HG03460 (cell line): ENCODE measurements around the gene GALNT4.
A peak's percentile ranks its signal among the peaks of the same experiment; 100 is the strongest.

Experiments
- ATAC-seq: cut with Tn5 transposase; IDR thresholded peaks from one replicate; pipeline ENCODE4 v1.9.1; 2021; ENCODE audit not compliant: unreplicated experiment

Gene GALNT4

DNA sequence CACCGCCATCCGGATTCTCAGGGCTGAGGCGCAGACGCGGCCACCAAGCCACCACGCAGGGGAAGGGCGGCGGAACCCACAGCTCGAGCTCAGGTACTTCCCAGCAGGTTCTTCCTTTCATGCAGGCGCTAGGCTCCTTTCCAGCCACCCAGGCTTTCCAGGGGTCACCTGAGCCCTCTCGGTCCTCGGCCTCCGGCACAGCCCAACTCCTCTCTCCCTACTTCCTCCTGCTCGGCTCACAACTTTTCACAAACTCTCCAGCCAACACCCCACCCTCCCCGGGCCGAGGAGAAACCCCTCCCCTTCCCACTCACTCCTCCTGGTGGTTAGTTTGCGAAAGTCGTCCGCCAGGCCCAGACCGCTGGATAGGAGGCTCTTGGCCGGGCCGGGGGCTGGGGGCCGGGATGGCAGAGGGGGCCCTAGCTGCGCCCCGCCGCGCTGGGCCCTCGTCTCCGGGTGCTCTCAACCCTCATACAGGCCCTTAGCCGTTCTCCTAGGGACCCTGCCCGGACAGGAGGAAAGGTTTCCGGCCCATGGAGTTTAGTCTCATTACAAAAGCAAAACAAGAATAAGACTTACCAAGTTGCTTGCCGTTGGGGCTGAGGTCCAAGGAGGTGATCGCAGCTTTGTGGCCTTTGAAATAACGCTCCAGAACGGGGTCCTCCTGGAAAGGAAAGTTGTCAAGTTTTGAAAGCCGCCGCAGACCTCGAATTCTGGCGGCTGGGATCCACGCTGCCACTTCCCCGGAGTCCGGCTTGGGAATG lies at the start of gene GALNT4:
Gene GALNT4, minus strand, starts transcription at position 256 of the 764 bp plus-strand sequence. Its CDS starts 247 bp downstream, at position 9.
- peak; percentile 66 for ATAC-seq

DNA sequence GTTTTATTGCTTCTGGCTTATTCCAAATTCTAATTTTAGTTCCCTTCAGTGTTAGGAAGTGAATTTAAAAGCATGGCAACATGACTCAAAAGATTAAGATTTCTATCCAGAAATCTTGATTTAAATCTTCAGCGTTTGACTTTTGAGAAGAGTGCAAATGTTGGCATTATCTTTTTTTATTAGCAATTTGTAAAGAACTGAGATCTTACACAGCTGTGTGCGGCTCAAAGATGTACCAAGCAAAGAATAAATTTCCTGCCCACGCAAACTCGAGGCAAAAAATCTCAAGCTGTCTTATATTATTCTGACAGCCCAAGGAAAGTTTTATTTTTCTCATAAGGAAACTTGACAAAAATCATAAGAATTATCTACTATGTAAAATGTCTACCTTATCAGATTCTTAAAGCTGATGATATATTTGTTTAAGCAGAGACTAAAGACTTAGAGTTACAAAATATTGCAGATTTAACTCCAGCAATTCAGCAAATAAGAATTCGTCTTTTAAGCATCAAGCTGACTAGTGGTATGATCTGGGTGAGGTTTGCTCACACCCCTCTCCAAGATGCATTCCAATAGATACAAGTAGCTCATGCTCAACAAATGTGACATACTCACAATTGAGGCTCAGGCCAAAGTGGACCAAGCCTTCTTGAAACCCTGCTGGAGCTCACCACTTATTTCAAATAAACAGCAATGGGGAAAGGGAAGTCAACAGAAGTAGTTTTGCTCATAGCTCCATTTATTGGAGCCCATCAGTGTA lies 48.6 kb upstream of the GALNT4 start:
- ATAC-seq: no peak

DNA sequence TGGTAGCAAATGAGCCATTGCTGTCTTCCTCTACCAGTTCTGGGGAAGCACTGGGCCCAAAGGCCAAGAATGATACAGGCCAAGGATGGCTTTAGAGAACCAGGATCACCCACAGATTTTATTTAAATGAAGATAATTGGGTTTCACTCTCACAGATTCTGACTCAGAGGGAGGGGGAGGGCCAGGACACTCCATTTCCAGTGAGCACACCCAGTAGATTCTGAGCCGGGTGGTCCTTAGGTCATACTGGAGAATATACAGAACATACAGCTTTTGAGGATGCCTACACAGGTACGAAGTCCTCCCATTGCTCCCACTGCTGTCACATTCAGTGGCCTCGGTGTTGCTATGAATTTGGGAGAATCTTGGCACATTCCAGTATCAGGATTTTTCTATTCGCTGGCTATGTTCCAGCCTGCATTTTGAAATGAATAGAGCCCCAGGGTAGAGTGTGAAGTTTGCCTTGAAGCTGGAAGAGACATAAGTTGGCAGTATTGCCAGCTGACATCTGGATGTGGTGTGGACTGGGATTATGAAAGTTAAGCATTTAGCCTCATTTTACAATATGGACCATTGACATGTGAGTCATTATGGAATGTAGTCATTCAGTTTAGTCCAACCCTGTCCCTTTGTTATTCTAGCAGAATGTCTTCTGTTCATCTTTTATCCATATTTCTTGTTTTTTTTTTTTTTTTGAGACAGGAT lies 47.0 kb upstream of the GALNT4 start:
- ATAC-seq: no peak

DNA sequence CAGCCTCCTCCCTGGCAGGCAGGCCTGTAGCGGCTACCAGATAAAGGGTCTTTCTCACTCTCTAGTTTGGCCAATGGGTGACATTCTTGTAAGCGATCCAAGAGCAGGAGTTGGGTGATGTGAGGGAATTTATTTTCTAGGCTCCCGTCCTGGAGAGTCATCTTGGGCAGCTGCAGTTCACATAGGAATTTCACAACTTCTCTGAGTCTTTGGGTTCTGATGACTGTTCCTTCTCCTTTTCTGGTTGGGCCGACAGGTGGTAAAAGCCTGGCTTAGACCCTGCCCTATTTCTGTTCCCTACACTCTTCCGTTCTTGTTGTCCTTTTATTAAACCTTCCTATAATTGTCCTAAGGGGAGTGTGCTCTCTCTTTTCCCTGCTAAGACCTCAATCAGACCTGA lies 43.9 kb upstream of the GALNT4 start:
- ATAC-seq: no peak

DNA sequence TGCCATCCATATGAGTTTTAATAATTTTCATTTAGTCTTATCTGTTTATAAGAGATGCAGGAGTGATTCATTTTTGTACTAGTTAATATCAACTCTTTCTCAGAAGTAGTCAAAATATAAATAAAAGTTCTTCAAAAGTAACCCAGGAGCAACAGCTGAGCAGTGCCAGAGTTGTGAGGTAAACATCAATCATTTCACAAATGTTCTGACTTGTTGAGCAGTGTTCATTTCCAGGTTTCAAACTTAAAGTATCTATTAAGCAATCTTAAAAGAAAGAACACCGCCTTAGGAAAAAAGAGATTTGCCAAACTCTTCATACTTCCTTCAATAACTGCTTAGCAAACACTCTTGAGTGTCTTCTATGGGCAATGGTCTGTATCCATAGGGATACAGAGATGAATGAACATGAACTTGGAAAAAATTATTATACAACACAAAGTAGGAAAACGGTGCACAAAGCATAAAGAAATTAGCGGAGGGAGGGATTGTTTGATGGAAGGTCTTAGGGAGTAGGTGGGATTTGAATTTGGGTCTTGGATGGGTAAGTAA lies 43.2 kb upstream of the GALNT4 start:
- no peak for ATAC-seq

DNA sequence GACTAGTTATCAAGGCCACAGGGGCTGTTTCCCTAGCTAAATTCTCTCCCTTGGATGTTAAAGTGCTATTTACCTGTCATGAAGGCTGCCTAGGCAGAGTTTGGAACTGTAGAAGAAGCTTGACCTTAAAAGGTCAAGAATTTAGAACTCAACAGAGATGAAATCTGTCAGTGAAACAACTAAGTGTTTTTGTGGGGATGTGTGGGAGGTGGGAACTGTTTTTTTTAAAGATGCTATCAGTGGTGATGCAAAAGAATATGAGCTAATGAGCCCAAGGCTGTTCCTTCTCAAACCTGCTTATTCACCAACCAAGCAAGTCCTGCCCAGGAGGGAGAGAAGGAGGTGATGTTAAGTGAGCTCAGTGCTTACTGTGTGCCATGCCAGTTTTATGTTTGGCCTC lies 42.0 kb upstream of the GALNT4 start:
- no peak for ATAC-seq

DNA sequence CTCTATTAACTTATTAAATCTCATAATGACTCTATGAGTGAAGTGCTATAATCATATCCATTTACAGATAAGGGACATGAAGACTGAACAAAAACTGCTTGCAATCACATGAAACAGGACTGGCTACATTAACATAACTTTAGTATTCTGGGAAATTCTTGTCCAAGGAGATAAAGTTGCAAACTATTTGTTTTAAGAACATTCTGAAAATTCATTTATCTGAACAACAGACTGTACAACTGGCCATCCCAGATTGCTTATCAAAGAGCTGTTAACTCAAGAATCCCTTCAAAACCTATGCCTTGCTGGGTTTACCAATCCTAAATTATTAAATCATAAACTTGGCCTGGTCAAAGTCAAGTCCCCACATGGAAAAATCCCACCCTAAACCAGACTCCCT lies 40.4 kb upstream of the GALNT4 start:
- no peak for ATAC-seq

DNA sequence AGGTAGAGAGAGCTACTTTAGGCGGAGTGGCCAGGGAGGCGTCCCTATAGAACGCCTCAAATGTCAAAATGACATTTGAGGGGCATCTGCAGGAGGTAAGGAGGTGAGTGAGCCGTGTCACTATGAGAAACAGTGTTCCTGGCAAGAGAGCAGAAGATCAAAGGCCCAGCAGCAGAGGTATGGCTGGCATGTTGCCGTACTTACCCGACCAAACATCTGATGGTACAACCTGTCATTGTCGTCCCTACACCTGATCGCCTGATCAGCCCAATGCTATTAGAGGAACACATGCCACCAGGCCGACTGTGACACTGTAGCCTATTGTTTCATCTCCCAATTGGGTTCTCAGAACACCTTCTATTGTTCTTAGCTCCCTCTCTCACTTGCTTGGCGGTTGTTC lies 35.2 kb upstream of the GALNT4 start:
- ATAC-seq: no peak

DNA sequence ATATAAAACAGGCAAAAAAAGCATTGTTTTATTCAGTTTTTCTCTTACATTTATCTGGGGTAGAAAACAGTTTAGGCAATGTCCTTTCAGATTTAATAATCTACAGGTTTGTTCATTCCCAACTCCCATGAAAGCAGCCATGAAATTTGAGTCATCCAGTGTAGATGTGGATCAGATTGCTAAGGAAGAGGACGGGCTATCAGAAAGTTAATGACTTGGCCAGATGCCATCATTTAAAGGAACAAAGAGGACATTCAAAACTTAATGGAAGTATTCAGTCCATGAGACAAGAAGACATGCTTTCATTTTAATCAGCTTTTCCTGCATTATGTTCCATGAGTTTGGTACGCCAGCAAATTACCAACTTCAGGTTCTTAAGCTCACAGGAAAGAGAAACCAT lies 32.4 kb upstream of the GALNT4 start:
- no peak for ATAC-seq

DNA sequence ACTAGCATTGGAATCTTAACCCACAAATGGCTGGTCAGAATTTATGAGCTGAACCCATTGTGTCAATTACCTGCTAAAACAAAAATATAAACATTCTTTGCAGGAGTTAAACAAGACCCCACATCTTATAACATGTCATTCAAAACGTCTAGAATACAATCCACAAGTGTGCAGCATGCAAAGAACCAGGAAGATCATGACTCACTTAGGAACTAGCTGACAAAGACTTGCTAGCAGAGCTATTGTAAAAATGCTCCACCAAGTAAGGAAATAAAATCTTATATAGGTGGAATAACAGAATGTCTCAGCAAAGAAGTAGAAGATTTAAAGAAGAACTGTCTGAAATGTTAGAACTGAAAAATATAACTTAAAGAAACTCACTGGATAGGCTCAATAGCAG lies 27.8 kb upstream of the GALNT4 start:
- no peak for ATAC-seq

DNA sequence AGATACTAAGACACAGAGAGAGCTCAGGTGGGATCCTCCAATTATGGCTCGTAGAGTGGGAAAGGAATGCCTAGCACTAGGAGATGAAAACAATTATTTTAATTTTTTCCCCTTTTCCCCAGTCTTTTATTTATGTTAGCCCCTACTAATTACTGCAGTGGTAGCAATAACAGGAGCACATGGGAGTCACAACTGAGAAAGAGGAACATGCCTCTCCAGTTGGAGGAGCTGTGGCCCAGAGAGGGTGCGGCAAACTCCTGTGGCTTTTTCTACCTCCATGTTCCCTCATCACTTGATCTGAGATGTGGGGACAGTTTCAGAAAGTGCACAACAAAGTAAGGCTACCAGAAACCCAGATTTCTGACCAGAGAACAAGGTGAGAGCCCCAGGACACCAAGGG lies 27.2 kb upstream of the GALNT4 start:
- ATAC-seq: no peak

DNA sequence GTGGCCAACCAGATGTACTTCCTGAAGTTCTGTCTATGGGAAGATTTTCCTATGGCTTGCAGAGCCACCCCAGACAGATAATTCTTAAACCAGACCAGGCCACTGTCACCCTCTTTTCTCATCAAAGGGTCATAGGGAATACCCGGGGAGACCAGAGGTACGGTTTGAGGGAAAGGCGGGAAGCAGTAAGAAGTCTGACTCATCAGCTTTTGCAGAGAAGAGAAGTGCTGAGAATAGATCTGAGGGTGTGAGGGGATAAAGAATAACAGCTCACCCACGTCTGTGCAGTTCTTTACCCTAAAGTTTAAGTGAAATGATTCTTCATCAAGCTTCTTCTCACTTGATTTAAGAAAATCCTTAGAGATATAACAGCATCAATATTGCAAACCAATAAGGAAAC lies 22.5 kb upstream of the GALNT4 start:
- no peak for ATAC-seq

DNA sequence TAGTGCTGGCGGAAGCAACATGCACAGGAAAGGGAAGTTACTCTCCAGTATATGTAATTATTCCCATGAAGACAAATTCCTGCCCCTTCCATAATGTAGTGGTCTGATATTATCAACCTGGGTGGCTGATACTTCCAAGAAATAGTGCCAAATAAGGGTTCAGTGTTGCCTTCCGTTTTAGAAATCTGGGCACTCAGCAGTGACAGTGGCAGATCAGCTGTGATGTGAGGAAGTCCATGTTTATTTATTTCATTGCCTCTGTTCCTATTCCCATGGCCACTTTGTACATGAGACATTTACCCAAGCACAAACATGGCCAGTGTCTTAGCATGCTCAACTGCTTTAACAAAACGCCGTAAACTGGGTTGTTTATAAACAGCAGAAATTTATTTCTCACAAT lies 21.6 kb upstream of the GALNT4 start:
- no peak for ATAC-seq

DNA sequence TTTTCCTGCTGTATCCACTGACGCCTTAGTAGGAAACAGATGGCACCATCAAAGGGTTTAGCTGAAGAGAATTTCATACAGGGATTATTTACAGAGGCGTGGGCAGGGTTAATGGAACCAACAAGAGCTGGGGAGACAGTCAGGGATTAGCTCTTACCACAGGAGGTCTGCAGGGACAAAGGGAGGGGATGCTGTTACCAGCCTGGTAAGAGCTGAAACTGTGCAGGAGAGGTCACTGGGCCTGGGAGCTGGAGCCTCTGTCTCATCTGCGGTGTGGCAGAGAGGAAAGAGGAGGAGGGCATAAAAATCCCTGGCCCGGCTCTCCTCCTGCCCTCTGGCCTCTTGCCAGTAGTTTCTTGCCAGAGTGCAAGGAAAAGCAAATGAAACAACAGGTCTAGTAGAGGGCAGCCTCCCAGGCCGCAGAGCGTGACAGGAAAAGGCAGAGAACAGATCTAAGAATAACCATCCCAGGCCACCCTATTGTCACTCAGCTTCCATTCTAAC lies 20.1 kb upstream of the GALNT4 start:
- no peak for ATAC-seq

DNA sequence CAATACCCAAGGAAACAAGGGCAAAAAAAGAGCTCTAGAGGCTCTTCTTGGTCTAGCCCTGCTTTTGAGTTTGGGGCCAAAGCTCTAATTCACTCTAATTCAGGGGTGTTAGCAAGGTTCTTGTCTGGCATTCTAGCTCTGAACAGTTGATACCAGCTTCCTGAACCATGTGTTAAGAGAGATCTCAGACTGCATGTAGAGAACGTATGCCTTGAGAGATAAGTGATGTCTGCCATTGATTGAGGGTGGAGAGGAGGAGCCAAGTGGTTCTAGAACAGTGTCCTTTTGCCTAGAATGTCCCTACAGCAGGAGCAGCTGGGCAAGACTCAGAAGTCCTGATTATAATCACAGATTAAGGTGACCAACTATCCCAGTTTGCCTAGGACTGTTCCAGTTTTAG lies 19.4 kb upstream of the GALNT4 start:
- no peak for ATAC-seq

DNA sequence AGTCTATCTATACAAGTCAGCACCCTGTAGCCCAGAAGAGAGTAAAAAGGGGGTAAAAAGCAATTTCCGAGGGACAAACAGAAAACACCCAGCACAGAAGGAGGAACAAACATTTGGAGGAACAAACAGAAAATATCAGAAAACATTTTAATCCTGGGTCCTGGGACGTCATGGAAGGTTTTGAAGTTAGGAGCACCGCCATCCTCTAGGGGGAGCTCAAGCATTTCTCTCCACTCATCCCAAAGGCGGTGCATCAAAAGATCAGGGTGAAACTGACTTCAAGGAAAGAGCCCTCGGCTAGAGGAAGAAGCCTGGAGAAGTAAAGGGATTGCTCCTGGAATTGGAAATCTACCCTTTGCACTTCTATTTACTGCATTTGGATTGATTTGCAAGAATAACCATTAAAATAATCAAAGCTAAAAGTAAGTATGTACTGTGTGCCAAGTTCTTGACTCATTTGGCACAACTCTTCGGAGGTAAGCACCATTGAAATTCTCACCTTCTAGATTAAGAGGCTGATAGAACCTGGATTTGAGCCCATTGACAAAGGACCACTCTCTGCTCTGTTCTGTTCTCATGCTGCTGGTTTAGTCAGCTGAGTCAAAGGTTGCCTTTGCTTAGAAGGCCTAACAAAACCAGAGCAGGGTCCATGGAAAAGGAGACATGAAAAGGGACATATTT lies 18.5 kb upstream of the GALNT4 start:
- ATAC-seq: peak; percentile 82

DNA sequence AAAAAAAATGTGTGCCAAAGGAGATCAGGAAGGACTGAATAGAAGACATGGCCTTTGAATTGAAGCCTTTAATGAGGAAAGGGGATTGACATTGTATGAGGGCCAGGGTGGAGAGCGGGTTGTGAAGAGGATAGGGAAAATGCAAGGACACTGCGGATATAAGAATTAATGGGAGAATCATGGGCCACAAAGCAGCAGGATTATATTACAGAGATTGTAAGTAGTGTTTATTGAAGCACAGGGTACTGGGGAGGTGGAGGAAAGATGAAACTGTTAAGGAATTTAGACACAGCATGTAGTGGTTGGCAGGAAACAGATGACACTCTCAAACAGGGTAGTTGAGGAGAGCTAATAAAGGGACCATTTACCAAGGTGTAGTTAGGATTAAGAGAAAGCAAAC lies 17.6 kb upstream of the GALNT4 start:
- no peak for ATAC-seq

DNA sequence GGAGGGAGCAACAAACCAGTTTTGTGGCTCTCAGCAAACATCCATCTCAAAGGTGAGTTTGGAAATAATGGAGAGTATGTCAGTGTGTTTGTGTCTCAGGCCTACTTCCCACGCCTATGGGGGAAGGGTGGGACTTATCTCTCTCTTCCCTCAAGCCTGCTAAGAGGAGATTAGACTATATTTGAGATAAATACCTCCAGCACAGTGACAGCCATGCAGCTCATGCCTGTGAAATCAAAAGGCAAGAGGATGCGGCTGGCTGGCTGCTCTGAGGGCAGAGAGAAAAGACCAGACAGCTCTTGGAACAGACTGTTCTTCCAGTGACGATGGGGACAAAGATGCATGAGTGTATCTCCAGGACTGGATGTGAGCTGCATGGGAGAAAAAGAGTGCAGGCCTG lies 16.0 kb upstream of the GALNT4 start:
- no peak for ATAC-seq

DNA sequence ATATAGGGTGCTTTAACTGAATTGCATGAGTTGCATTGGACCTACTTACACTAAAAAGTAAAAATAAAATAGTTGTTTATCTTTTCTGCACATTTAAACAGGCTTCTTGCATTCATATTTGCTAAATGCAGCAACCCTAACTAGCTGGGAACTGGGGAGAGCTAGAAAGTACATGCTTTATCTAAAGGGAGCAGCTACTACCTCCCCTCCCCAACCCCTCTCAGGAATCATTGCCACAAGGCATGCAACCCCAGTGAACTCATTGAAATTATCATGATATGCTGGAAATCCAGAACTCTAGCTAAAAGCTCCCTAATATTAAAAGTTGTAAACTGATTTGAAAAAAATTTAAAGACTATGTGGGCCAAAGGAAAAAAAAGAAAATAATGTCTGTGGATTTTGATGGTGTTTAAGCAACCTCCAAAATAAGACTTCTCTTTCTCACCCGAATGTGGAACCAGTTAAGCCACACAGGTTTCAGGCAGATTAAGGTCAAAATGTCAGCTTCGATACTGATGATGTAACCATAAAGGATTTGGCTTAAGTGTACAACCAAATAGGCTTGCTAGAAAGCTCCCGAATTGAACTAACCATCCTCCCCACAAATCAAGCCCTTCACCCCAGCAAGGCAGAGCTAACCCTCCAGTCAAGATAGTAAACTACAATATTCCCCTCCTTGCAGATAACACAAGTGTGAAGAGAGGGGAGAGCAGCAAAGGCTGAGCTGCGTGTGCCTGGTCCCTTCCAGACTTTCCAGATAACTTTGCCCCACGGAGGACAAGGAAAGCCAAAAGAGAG lies 15.0 kb upstream of the GALNT4 start:
- ATAC-seq: no peak

DNA sequence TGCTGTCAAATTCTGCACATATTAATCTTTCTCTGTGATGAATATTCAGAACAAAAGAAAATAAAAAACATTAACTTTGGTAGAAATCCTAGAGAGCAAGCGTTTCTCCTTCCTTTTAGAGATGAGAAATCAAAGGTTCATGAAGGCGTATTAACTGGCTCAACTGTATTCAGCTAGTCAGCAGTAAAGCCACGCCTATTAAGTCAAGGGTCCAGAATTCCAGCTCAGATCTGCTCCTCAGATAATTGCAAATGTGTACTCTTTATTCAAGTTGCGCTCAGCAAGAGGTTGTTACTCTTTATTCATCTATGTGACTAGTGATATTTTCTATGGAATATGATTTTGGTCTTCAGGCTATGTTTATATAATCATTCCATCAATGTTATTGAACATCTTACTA lies 14.3 kb upstream of the GALNT4 start:
- no peak for ATAC-seq
